Measurements from ENCODE around the gene TMTC1.

GRCh38 chr12:29738365-29738764 lies 45.4 kb downstream of the TMTC1 start:
- no peak for TF ChIP-seq CTCF (conservative IDR thresholded peaks at IDR 0.05; ENCODE audit: low read depth in 2 of 2)
- TF ChIP-seq, protein P1, sequence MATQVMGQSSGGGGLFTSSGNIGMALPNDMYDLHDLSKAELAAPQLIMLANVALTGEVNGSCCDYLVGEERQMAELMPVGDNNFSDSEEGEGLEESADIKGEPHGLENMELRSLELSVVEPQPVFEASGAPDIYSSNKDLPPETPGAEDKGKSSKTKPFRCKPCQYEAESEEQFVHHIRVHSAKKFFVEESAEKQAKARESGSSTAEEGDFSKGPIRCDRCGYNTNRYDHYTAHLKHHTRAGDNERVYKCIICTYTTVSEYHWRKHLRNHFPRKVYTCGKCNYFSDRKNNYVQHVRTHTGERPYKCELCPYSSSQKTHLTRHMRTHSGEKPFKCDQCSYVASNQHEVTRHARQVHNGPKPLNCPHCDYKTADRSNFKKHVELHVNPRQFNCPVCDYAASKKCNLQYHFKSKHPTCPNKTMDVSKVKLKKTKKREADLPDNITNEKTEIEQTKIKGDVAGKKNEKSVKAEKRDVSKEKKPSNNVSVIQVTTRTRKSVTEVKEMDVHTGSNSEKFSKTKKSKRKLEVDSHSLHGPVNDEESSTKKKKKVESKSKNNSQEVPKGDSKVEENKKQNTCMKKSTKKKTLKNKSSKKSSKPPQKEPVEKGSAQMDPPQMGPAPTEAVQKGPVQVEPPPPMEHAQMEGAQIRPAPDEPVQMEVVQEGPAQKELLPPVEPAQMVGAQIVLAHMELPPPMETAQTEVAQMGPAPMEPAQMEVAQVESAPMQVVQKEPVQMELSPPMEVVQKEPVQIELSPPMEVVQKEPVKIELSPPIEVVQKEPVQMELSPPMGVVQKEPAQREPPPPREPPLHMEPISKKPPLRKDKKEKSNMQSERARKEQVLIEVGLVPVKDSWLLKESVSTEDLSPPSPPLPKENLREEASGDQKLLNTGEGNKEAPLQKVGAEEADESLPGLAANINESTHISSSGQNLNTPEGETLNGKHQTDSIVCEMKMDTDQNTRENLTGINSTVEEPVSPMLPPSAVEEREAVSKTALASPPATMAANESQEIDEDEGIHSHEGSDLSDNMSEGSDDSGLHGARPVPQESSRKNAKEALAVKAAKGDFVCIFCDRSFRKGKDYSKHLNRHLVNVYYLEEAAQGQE (IDR thresholded peaks at IDR 0.05; ENCODE audit: unreplicated experiment), result no peak
- no peak for TF ChIP-seq EZH2phosphoT487 (IDR thresholded peaks at IDR 0.05; ENCODE audit: unreplicated experiment)
- TF ChIP-seq CREB1 (CRISPR knock-in tag; IDR thresholded peaks at IDR 0.05; ENCODE audit: low read depth), result no peak
- no peak for TF ChIP-seq ZNF114 (CRISPR knock-in tag; IDR thresholded peaks at IDR 0.05)
- TF ChIP-seq POLR2AphosphoS5 (IDR thresholded peaks at IDR 0.05; ENCODE audit: low read depth), result no peak
- TF ChIP-seq ETS1 (IDR thresholded peaks at IDR 0.05), result no peak
- no peak for TF ChIP-seq EZH2 (IDR thresholded peaks at IDR 0.05; ENCODE audit: low read depth, unreplicated experiment)
- no peak for TF ChIP-seq ZNF331 (CRISPR knock-in tag; IDR thresholded peaks at IDR 0.05; ENCODE audit: low read depth)
- no peak for TF ChIP-seq JUNB (IDR thresholded peaks at IDR 0.05; ENCODE audit: unreplicated experiment)
- TF ChIP-seq STAT1 (IDR thresholded peaks at IDR 0.05; ENCODE audit: unreplicated experiment), result no peak
- TF ChIP-seq NANOG (IDR thresholded peaks at IDR 0.05; ENCODE audit: borderline replicate concordance), result no peak
